Vagina (tissue), 2 donors: ENCODE results near the gene ADAM15.

ENCODE experiments used
- POLR2A ChIP-seq, 2 donors: fragments of 450-650 bp; IDR thresholded peaks; one replicate each; pipeline ENCODE4 v1.6.1; 2017; ENCODE audit warnings: antibody characterized with exemption in 2 of 2, mild to moderate bottlenecking in 2 of 2, moderate library complexity in 2 of 2
- POLR2AphosphoS5 ChIP-seq, 2 donors: sonication (generic); formaldehyde crosslinking; IDR thresholded peaks; one replicate each; pipeline ENCODE4 v1.9.0; 2017; ENCODE audit warnings: antibody characterized with exemption in 2 of 2, mild to moderate bottlenecking in 2 of 2, low read depth in 1 of 2; ENCODE audit not compliant: insufficient read depth in 1 of 2
- TF ChIP-seq, protein P1 (sequence below), 3 experiments: fragments of 450-650 bp in 2 of 3; fragments of 200-600 bp in 1 of 3; sonication (generic) in 1 of 3; IDR thresholded peaks; one replicate each; pipeline ENCODE4 v1.5.1; 2017 to 2019; ENCODE audit warnings: antibody characterized with exemption in 3 of 3, mild to moderate bottlenecking in 2 of 3, moderate library complexity in 2 of 3

DNA sequence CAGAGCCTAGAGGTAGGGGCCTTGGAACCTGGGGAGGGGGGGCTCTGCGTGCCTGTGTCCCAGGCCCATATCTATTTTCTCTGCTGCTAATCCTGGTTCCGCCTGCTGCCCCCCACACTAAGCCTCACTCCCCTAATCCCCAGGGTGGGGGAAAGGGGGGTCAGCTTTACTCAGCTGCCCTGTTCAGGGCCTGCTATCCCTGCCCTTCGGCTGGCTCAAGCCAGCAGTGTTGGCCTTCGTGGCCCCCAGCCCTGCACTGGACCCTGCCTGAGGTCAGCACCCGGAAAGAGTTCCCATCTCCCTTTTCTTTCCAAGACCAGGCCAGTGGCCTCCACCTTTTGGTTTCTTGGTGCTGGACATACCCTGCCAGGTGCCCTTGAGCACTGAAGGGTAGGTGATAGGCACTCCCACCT is 40.1 kb upstream of the ADAM15 start:
- TF ChIP-seq, protein P1, sequence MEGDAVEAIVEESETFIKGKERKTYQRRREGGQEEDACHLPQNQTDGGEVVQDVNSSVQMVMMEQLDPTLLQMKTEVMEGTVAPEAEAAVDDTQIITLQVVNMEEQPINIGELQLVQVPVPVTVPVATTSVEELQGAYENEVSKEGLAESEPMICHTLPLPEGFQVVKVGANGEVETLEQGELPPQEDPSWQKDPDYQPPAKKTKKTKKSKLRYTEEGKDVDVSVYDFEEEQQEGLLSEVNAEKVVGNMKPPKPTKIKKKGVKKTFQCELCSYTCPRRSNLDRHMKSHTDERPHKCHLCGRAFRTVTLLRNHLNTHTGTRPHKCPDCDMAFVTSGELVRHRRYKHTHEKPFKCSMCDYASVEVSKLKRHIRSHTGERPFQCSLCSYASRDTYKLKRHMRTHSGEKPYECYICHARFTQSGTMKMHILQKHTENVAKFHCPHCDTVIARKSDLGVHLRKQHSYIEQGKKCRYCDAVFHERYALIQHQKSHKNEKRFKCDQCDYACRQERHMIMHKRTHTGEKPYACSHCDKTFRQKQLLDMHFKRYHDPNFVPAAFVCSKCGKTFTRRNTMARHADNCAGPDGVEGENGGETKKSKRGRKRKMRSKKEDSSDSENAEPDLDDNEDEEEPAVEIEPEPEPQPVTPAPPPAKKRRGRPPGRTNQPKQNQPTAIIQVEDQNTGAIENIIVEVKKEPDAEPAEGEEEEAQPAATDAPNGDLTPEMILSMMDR (IDR thresholded peaks at IDR 0.05), result no peak
- TF ChIP-seq POLR2A (IDR thresholded peaks at IDR 0.05) (no peak), POLR2AphosphoS5 (IDR thresholded peaks at IDR 0.05; ENCODE audit: insufficient read depth in 1 of 2, low read depth in 1 of 2) (no peak)
